ENCODE data around the gene TTC34. TPM values are rescaled to one million over a fixed set of nuclear protein-coding genes. Genes with fewer than 3 reads are reported as not detected.

Gene TTC34
- polyA plus RNA-seq, 1 experiment: 0.11 TPM

GRCh38 chr1:2636733-2637132 is 164.8 kb downstream of the TTC34 start:
- Histone ChIP-seq H3K36me3 (ENCODE audit: control insufficient read depth, insufficient read depth, low read length) (no peaks in the 10 kb centered on the region), H3K4me3 (ENCODE audit: low read depth, low read length) (no peak overlapping the region), H3K27me3 (ENCODE audit: control insufficient read depth, insufficient read depth, low read length) (no peaks in the 10 kb centered on the region)
- no peak for TF ChIP-seq CTCF (IDR thresholded peaks at IDR 0.05; ENCODE audit: insufficient read depth, low read depth, low read length)
- POLR2A ChIA-PET: no interaction called here
- CTCF ChIA-PET: no interaction called here
- no peak for DNase-seq (ENCODE audit: low read depth)

- H3K4me3 ChIP-seq (ENCODE audit: low read depth, low read length): no peak overlapping the region
- H3K36me3 ChIP-seq (ENCODE audit: control insufficient read depth, insufficient read depth, low read length): no peaks in the 10 kb centered on the region
- no peak for DNase-seq (ENCODE audit: low read depth)
- TF ChIP-seq CTCF (IDR thresholded peaks at IDR 0.05; ENCODE audit: insufficient read depth, low read depth, low read length): no peak
- H3K27me3 ChIP-seq (ENCODE audit: control insufficient read depth, insufficient read depth, low read length): no peaks in the 10 kb centered on the region
- CTCF ChIA-PET: interaction anchor here (0.6 kb wide), 1 partner anchor 42 kb away, joined by 3 read pairs; no protein-coding TSS in a partner anchor
- POLR2A ChIA-PET: no interaction called here
Observed at GRCh38 chr1:2635361-2636010, 166.0 kb downstream of the TTC34 start.

GRCh38 chr1:2633936-2634491 is 167.5 kb downstream of the TTC34 start:
- Histone ChIP-seq H3K27me3 (ENCODE audit: control insufficient read depth, insufficient read depth, low read length) (peaks cover 1% of the 10 kb centered on the region; the same call in 1 of the 2 replicates), H3K36me3 (ENCODE audit: control insufficient read depth, insufficient read depth, low read length) (no peaks in the 10 kb centered on the region), H3K4me3 (ENCODE audit: low read depth, low read length) (no peak overlapping the region)
- no peak for TF ChIP-seq CTCF (IDR thresholded peaks at IDR 0.05; ENCODE audit: insufficient read depth, low read depth, low read length)
- CTCF ChIA-PET: no interaction called here
- POLR2A ChIA-PET: no interaction called here
- no peak for DNase-seq (ENCODE audit: low read depth)

- no peak for DNase-seq (ENCODE audit: low read depth)
- CTCF ChIA-PET: no interaction called here
- Histone ChIP-seq H3K4me3 (ENCODE audit: low read depth, low read length) (no peak overlapping the region), H3K36me3 (ENCODE audit: control insufficient read depth, insufficient read depth, low read length) (no peaks in the 10 kb centered on the region), H3K27me3 (ENCODE audit: control insufficient read depth, insufficient read depth, low read length) (peaks cover 1% of the 10 kb centered on the region; the same call in 1 of the 2 replicates)
- no peak for TF ChIP-seq CTCF (IDR thresholded peaks at IDR 0.05; ENCODE audit: insufficient read depth, low read depth, low read length)
- POLR2A ChIA-PET: no interaction called here
Observed at GRCh38 chr1:2633366-2633935, 168.0 kb downstream of the TTC34 start.

GRCh38 chr1:2632561-2633361 is 168.7 kb downstream of the TTC34 start, which contains the start of gene MMEL1:
Gene MMEL1 (minus strand): TSS chr1:2633016. CDS start chr1:2629484, 3,532 bp downstream.
- no peak for DNase-seq (ENCODE audit: low read depth)
- Histone ChIP-seq H3K4me3 (ENCODE audit: low read depth, low read length) (no peak within 1 kb of the TSS), H3K36me3 (ENCODE audit: control insufficient read depth, insufficient read depth, low read length) (no peaks in the 10 kb centered on the region), H3K27me3 (ENCODE audit: control insufficient read depth, insufficient read depth, low read length) (peaks cover 5% of the 10 kb centered on the region)
- CTCF ChIA-PET: no interaction called here
- POLR2A ChIA-PET: no interaction called here
- no peak for TF ChIP-seq CTCF (IDR thresholded peaks at IDR 0.05; ENCODE audit: insufficient read depth, low read depth, low read length)
